ENCODE measurements around the gene SCUBE1.

SCUBE1 gene

GRCh38 chr22:43277987-43278601, 65.1 kb downstream of the SCUBE1 start:
- no peak overlapping the region for H4K8ac ChIP-seq (ENCODE audit: low read depth, low read length)
- H2BK12ac ChIP-seq (ENCODE audit: low read length) = no peak overlapping the region
- H3K36me3 ChIP-seq (replicated peaks in 1 of 2; ENCODE audit: control insufficient read depth in 2 of 2, insufficient read depth in 2 of 2, low read length in 2 of 2) = peaks cover 0 to 5% of the 10 kb centered on the region in 2 donors
- H3K4me1 ChIP-seq (ENCODE audit: control insufficient read depth in 2 of 2, insufficient read depth in 1 of 2, low read depth in 1 of 2, low read length in 2 of 2) = peaks cover 5 to 33% of the 10 kb centered on the region in 2 donors
- H3K18ac ChIP-seq (ENCODE audit: low read length) = peak overlapping the region; percentile 33
- no peak overlapping the region for H3K4ac ChIP-seq (ENCODE audit: low read length)
- H2AFZ ChIP-seq (ENCODE audit: low read length) = no peak overlapping the region
- no peaks in the 10 kb centered on the region for H3K9me3 ChIP-seq (replicated peaks in 1 of 2; ENCODE audit: control insufficient read depth in 2 of 2, insufficient read depth in 1 of 2, low read depth in 1 of 2, low read length in 2 of 2)
- H3K9ac ChIP-seq (ENCODE audit: low read depth, low read length, poor library complexity) = no peak overlapping the region
- H2AK5ac ChIP-seq (ENCODE audit: low read depth, low read length) = no peak overlapping the region
- H2BK15ac ChIP-seq (ENCODE audit: low read length) = peak overlapping the region; percentile 52
- no peak overlapping the region for H2BK5ac ChIP-seq (ENCODE audit: low read length)
- no peak overlapping the region for H4K91ac ChIP-seq (ENCODE audit: low read depth, low read length, poor library complexity)
- no peak overlapping the region for H2BK120ac ChIP-seq (ENCODE audit: low read depth, low read length)
- no CpG with 5 or more reads among the region's 13 CpGs for WGBS, 2 donors (ENCODE audit: extremely low coverage in 2 of 2, insufficient read length in 2 of 2, insufficient replicate concordance in 1 of 2)
- H3K4me3 ChIP-seq (ENCODE audit: low read length in 2 of 2) = no peak overlapping the region
- peaks cover 0 to 49% (median 0%) of the 10 kb centered on the region in 3 experiments for H3K27me3 ChIP-seq (ENCODE audit: control insufficient read depth in 3 of 3, insufficient read depth in 3 of 3, low read depth in 1 of 3, low read length in 3 of 3)
- no peak overlapping the region for H3K23ac ChIP-seq (ENCODE audit: low read depth, low read length, poor library complexity)
- H3K4me2 ChIP-seq (ENCODE audit: insufficient read depth, low read length, poor library complexity, severe bottlenecking) = no peak overlapping the region
- H3K14ac ChIP-seq (ENCODE audit: low read length) = no peak overlapping the region
- H3K27ac ChIP-seq (replicated peaks; ENCODE audit: low read length) = no peak overlapping the region
- no peak for DNase-seq (ENCODE audit: low spot score)
- peaks cover 7% of the 10 kb centered on the region for H3K79me1 ChIP-seq (ENCODE audit: low read depth, low read length)

DNA sequence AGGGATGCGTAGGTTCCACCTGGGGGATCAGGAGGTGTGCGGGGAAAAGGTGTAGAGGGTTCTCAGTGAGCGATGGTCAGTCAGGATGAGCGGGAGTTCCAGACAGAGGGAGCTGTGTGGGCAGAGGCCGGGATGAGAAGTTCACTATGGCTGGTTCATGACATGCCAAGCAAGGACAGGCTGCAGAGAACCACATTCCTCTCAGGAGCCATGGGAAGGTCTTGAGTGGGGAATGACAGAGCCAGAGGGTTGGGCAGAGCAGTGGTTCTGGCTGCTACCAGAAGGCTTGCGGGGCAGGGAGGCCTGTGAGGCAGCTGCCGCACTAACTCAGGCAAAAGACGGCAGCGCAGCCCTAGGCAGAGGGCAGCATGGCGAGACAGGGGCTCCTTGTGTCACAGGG, 66.1 kb downstream of the SCUBE1 start:
- H3K79me1 ChIP-seq (ENCODE audit: low read depth, low read length) = peaks cover 15% of the 10 kb centered on the region
- H2BK12ac ChIP-seq (ENCODE audit: low read length) = no peak overlapping the region
- no CpG with 5 or more reads among the region's 10 CpGs for WGBS, 2 donors (ENCODE audit: extremely low coverage in 2 of 2, insufficient read length in 2 of 2, insufficient replicate concordance in 1 of 2)
- no peak overlapping the region for H3K4me3 ChIP-seq (ENCODE audit: low read length in 2 of 2)
- H3K14ac ChIP-seq (ENCODE audit: low read length) = no peak overlapping the region
- H4K91ac ChIP-seq (ENCODE audit: low read depth, low read length, poor library complexity) = no peak overlapping the region
- H3K27me3 ChIP-seq (ENCODE audit: control insufficient read depth in 3 of 3, insufficient read depth in 3 of 3, low read depth in 1 of 3, low read length in 3 of 3) = peaks cover 0 to 54% (median 0%) of the 10 kb centered on the region in 3 experiments
- H2BK120ac ChIP-seq (ENCODE audit: low read depth, low read length) = no peak overlapping the region
- no peak overlapping the region for H3K4ac ChIP-seq (ENCODE audit: low read length)
- no peak overlapping the region for H3K27ac ChIP-seq (replicated peaks; ENCODE audit: low read length)
- H4K8ac ChIP-seq (ENCODE audit: low read depth, low read length) = no peak overlapping the region
- H3K4me2 ChIP-seq (ENCODE audit: insufficient read depth, low read length, poor library complexity, severe bottlenecking) = no peak overlapping the region
- peak overlapping the region; percentile 36 for H3K9ac ChIP-seq (ENCODE audit: low read depth, low read length, poor library complexity)
- no peaks in the 10 kb centered on the region for H3K9me3 ChIP-seq (replicated peaks in 1 of 2; ENCODE audit: control insufficient read depth in 2 of 2, insufficient read depth in 1 of 2, low read depth in 1 of 2, low read length in 2 of 2)
- no peak overlapping the region for H2AFZ ChIP-seq (ENCODE audit: low read length)
- H3K23ac ChIP-seq (ENCODE audit: low read depth, low read length, poor library complexity) = peak overlapping the region; percentile 14
- H2BK5ac ChIP-seq (ENCODE audit: low read length) = peak overlapping the region; percentile 22
- no peak overlapping the region for H2BK15ac ChIP-seq (ENCODE audit: low read length)
- DNase-seq (ENCODE audit: low spot score) = no peak
- no peak overlapping the region for H2AK5ac ChIP-seq (ENCODE audit: low read depth, low read length)
- H3K4me1 ChIP-seq (ENCODE audit: control insufficient read depth in 2 of 2, insufficient read depth in 1 of 2, low read depth in 1 of 2, low read length in 2 of 2) = peaks cover 5 to 33% of the 10 kb centered on the region in 2 donors
- H3K36me3 ChIP-seq (replicated peaks in 1 of 2; ENCODE audit: control insufficient read depth in 2 of 2, insufficient read depth in 2 of 2, low read length in 2 of 2) = peaks cover 0 to 5% of the 10 kb centered on the region in 2 donors
- no peak overlapping the region for H3K18ac ChIP-seq (ENCODE audit: low read length)

GRCh38 chr22:43276321-43276720, 66.9 kb downstream of the SCUBE1 start:
- Histone ChIP-seq H3K27ac (replicated peaks; ENCODE audit: low read length) (no peak overlapping the region), H3K4ac (ENCODE audit: low read length) (no peak overlapping the region)
- DNase-seq (ENCODE audit: low spot score) = no peak

DNA sequence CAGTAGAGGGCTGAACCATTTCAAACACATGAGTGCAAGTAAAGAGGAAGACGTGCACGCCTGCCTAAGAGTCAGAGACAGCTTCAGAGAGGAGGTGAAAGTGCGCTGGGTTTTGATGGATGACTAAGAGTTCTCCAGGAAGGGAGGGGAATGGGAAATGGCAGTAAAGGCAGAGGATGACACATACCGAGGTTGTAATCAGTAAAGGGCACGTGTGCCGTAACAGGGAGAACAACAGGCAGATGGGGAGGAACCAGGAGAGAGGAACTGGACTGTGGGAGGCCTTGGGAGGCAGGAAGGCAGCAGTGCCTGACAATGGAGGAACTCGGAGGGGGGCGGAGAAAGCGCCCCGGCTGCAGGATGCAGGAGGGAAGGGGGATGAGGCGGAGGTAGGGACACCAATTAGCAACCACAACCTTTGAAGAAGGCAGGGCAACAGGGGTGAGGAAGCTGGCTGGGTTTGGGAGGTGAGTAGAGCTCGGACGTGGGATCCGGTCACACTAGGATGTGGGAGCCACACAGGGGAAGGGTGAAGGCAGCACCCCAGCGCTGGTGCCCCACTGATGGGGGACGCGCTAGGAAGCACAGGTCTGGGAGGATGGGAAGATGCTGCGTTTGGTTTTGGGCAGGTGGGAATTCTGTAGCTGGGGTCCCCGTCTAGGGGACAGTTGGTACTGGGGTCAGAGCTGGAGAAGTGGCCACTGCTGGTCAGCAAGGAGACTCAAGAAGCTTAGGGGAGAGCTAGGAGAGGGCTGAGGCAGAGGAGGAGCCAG, 67.4 kb downstream of the SCUBE1 start:
- Histone ChIP-seq H4K91ac (ENCODE audit: low read depth, low read length, poor library complexity) (no peak overlapping the region), H2AFZ (ENCODE audit: low read length) (peak overlapping the region; percentile 17), H3K9me3 (replicated peaks in 1 of 2; ENCODE audit: control insufficient read depth in 2 of 2, insufficient read depth in 1 of 2, low read depth in 1 of 2, low read length in 2 of 2) (no peaks in the 10 kb centered on the region), H2BK12ac (ENCODE audit: low read length) (peak overlapping the region; percentile 31), H3K4me3 (ENCODE audit: low read length in 2 of 2) (no peak overlapping the region), H3K27ac (replicated peaks; ENCODE audit: low read length) (peak overlapping the region; percentile 14), H2BK5ac (ENCODE audit: low read length) (peak overlapping the region; percentile 80), H3K36me3 (replicated peaks in 1 of 2; ENCODE audit: control insufficient read depth in 2 of 2, insufficient read depth in 2 of 2, low read length in 2 of 2) (peaks cover 0 to 5% of the 10 kb centered on the region in 2 donors), H2BK15ac (ENCODE audit: low read length) (peak overlapping the region; percentile 11), H3K23ac (ENCODE audit: low read depth, low read length, poor library complexity) (peak overlapping the region; percentile 2), H3K4ac (ENCODE audit: low read length) (no peak overlapping the region), H3K14ac (ENCODE audit: low read length) (peak overlapping the region; percentile 49), H3K79me1 (ENCODE audit: low read depth, low read length) (peaks cover 19% of the 10 kb centered on the region), H3K27me3 (ENCODE audit: control insufficient read depth in 3 of 3, insufficient read depth in 3 of 3, low read depth in 1 of 3, low read length in 3 of 3) (peaks cover 0 to 60% (median 0%) of the 10 kb centered on the region in 3 experiments), H2BK120ac (ENCODE audit: low read depth, low read length) (peak overlapping the region; percentile 29), H3K4me2 (ENCODE audit: insufficient read depth, low read length, poor library complexity, severe bottlenecking) (peak overlapping the region; percentile 29), H3K4me1 (ENCODE audit: control insufficient read depth in 2 of 2, insufficient read depth in 1 of 2, low read depth in 1 of 2, low read length in 2 of 2) (peaks cover 5 to 38% of the 10 kb centered on the region in 2 donors), H3K9ac (ENCODE audit: low read depth, low read length, poor library complexity) (peak overlapping the region; percentile 53), H4K8ac (ENCODE audit: low read depth, low read length) (peak overlapping the region; percentile 4), H3K18ac (ENCODE audit: low read length) (peak overlapping the region; percentile 82), H2AK5ac (ENCODE audit: low read depth, low read length) (peak overlapping the region; percentile 73)
- DNase-seq (ENCODE audit: low spot score) = no peak
- no CpG with 5 or more reads among the region's 19 CpGs for WGBS, 2 donors (ENCODE audit: extremely low coverage in 2 of 2, insufficient read length in 2 of 2, insufficient replicate concordance in 1 of 2)

More at GRCh38 chr22:43276321-43276720, 66.9 kb downstream of the SCUBE1 start:
- Histone ChIP-seq H3K27me3 (ENCODE audit: control insufficient read depth in 3 of 3, insufficient read depth in 3 of 3, low read depth in 1 of 3, low read length in 3 of 3) (peaks cover 0 to 54% (median 0%) of the 10 kb centered on the region in 3 experiments), H3K4me2 (ENCODE audit: insufficient read depth, low read length, poor library complexity, severe bottlenecking) (no peak overlapping the region), H2BK5ac (ENCODE audit: low read length) (peak overlapping the region; percentile 80), H3K4me3 (ENCODE audit: low read length in 2 of 2) (no peak overlapping the region), H3K18ac (ENCODE audit: low read length) (peak overlapping the region; percentile 76), H3K36me3 (replicated peaks in 1 of 2; ENCODE audit: control insufficient read depth in 2 of 2, insufficient read depth in 2 of 2, low read length in 2 of 2) (peaks cover 0 to 5% of the 10 kb centered on the region in 2 donors), H3K23ac (ENCODE audit: low read depth, low read length, poor library complexity) (peak overlapping the region; percentile 14), H2AK5ac (ENCODE audit: low read depth, low read length) (peak overlapping the region; percentile 73), H3K79me1 (ENCODE audit: low read depth, low read length) (peaks cover 19% of the 10 kb centered on the region), H2BK15ac (ENCODE audit: low read length) (no peak overlapping the region), H2BK120ac (ENCODE audit: low read depth, low read length) (no peak overlapping the region), H3K9me3 (replicated peaks in 1 of 2; ENCODE audit: control insufficient read depth in 2 of 2, insufficient read depth in 1 of 2, low read depth in 1 of 2, low read length in 2 of 2) (no peaks in the 10 kb centered on the region), H4K8ac (ENCODE audit: low read depth, low read length) (no peak overlapping the region), H2AFZ (ENCODE audit: low read length) (no peak overlapping the region), H4K91ac (ENCODE audit: low read depth, low read length, poor library complexity) (no peak overlapping the region), H2BK12ac (ENCODE audit: low read length) (peak overlapping the region; percentile 64), H3K4me1 (ENCODE audit: control insufficient read depth in 2 of 2, insufficient read depth in 1 of 2, low read depth in 1 of 2, low read length in 2 of 2) (peaks cover 5 to 33% of the 10 kb centered on the region in 2 donors), H3K14ac (ENCODE audit: low read length) (no peak overlapping the region), H3K9ac (ENCODE audit: low read depth, low read length, poor library complexity) (peak overlapping the region; percentile 26)
- no CpG with 5 or more reads among the region's 12 CpGs for WGBS, 2 donors (ENCODE audit: extremely low coverage in 2 of 2, insufficient read length in 2 of 2, insufficient replicate concordance in 1 of 2)

Measured in neuronal stem cell (in vitro differentiated cells).